Stimulated activated CD4-positive, alpha-beta T cell treated with anti-CD3 and anti-CD28 coated beads, Interleukin-15, amount 100 ng/mL, for 24 hours (primary cell): ENCODE measurements around the gene SETD1A.
A peak's percentile ranks its signal among the peaks of the same experiment; 100 is the strongest.

Source experiments
- DNase-seq: peaks from one replicate; pipeline ENCODE4 v3.0.0-alpha.2; 2020

The SETD1A gene

GRCh38 chr16:30983898-30984610 lies 26.5 kb downstream of the SETD1A start:
- DNase-seq: no peak

GRCh38 chr16:30984669-30985400 lies 27.3 kb downstream of the SETD1A start, which contains the start of gene HSD3B7:
HSD3B7 (plus strand) TSS chr16:30985207; CDS start chr16:30985659, 452 bp downstream.
- peak; percentile 88 for DNase-seq

DNA sequence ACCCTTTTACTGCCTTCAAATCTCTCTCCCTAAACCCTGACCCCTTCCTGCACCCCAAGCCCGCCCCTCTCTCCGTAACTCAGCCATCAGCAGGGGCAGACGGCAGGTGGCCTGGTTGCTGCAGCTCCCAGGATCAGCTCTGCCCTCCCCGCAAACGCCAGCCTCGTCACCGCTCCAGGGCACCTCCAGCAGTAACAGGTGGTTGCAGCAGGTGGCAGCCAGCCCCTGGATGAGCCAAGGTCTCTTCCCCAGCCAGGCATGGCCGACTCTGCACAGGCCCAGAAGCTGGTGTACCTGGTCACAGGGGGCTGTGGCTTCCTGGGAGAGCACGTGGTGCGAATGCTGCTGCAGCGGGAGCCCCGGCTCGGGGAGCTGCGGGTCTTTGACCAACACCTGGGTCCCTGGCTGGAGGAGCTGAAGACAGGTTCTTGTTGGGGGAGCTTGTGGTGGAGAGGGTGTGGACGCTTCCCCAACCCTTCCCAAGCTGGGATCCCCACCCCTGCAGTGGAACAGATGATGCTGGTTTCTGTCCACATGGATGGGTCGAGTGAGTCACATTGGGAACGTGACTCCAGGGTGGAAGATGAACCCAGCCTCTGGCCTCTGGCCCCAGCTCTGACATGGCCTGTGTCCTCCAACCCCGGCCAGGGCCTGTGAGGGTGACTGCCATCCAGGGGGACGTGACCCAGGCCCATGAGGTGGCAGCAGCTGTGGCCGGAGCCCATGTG lies 28.0 kb downstream of the SETD1A start:
- no peak for DNase-seq

- no peak for DNase-seq
Observed at GRCh38 chr16:30986129-30986991, 28.8 kb downstream of the SETD1A start.

DNA sequence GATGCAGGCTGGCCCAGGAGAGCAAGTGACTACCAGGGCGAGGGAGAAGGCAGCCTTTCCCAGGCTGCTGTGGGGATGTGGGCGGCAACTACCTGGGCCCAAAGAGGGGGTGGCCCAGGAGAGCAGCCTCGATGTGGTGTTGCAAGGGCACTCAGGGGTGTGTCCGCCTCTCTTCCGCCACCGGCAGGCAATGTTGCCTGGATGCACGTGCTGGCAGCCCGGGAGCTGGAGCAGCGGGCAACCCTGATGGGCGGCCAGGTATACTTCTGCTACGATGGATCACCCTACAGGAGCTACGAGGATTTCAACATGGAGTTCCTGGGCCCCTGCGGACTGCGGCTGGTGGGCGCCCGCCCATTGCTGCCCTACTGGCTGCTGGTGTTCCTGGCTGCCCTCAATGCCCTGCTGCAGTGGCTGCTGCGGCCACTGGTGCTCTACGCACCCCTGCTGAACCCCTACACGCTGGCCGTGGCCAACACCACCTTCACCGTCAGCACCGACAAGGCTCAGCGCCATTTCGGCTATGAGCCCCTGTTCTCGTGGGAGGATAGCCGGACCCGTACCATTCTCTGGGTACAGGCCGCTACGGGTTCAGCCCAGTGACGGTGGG lies 30.1 kb downstream of the SETD1A start:
- no peak for DNase-seq

DNA sequence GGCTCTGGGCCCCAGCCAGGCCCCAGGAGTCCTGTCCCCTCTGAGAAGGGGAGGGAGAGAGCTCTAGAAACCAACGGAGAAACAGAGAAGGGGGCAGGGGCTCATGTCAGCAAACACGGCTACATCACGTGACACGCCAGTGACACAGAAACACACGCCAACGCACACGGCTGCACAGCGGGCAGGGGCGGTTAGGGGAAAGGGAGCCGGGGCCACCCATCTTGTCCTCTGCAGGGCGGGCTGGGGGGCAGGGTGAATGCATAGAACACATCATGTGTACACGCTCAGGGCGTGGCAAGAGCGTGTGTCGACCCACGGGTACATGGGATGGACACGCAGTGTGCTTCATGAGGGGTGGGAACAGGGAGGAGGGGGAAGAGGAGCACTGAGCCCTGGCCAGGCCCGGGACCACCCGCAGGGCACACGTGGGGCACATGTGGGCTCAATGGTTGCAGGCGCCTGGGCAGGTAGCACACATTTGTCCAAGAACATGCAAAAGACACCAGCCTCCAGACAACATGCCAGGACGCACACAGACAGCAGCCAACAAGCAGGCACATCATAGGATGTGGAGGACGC lies 32.0 kb downstream of the SETD1A start:
- DNase-seq: no peak

DNA sequence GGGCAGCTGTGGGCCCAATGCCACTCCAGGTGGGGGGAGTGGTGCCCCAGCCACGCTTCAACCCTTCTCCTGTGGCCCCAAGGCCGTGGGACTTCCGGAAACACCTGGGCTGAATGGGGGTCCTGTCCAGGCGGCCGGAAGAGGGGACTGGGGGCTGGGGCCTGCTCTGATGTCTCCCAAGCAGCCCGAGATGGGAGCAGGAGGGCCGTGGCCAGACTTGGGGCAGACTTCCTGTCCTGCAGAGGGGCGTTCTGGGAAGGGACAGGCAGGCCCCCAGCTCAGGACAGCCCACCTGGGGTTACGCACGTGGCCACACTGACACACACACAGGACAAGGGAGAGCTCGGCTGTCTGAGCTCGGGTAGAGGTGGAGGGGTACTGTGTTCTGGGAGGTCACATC lies 32.6 kb downstream of the SETD1A start:
- DNase-seq: no peak

DNA sequence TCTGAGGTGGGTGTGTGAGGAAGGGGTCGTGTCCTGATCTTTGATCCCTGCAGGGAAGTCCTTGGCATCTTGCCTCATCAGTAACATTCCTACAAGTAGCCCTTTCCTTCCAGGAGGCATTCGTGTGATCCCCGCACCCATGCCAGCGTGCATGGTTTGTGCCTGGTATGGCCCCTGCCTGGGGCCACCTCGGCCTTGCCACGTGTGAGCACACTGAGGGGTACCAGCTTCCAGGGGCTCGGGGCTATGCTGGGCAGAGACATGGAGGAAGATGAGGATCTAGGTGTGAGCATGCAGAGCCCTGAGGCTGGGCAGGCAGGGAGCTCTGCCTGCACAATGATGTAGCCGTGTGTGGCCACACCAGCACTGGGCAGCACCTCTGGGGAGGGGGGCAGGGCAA lies 33.5 kb downstream of the SETD1A start:
- DNase-seq: no peak

DNA sequence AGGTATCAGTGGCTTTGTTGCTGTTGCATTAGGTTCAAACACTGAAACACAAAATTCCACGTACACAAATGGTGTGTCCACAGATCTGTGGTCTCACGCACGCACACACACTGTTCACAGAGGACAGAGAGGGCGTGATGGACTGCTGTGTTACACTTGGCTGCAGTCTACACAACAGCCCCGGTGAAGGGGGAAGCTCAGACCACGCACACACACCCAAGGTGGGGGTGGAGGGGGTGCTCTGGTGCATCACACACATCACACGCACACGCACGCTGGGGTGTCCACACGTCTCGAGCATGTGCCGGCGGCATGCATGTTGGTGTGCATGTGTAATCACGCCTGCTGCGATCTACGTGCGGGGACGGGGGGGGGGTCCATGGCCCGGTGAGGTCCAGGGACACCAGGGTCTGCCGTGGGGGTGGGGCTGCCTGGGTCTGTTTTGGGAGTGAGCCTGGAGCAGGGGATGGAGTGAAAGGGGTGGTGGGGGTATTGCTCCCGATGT lies 34.8 kb downstream of the SETD1A start:
- no peak for DNase-seq

DNA sequence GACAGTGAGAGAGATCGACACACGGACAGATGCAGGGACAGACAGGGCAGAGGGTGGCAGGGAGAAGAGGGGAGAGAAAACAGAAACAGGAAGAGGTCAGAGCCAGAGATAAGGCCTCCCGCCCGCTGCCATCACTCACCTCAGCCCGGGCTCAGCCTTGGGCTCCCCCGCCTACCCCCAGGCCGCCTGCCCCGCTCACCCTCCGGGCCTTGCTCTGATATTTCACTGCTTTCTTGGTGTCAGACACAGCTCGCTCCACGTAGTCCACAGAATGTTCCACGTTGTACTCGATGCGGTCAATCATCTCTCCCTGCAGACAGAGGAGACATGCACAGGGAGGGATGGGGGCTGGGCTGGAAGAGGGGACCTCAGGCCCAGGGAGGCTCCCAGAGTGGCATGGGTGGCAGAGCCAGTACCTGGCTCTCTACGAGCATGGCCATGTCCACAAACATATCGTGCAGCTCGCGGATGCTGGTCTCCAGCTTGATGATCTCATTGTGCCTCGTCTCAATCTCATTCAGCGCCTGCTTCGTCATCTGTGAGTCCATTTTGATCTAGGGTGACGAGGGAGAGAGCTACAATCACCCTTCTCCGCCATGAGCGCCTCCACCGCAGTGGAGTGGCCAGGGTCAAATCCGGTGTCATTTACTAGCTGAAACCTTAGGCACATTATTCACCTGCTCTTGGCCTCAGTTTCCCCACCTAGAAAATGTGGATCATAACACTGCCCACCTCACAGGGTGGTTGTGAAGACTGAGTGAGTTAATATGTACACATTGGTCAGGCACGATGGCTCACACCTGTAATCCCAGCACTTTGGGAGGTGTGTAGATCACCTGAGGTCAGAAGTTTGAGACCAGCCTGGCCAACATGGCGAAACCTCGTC lies 35.6 kb downstream of the SETD1A start:
- DNase-seq: no peak

DNA sequence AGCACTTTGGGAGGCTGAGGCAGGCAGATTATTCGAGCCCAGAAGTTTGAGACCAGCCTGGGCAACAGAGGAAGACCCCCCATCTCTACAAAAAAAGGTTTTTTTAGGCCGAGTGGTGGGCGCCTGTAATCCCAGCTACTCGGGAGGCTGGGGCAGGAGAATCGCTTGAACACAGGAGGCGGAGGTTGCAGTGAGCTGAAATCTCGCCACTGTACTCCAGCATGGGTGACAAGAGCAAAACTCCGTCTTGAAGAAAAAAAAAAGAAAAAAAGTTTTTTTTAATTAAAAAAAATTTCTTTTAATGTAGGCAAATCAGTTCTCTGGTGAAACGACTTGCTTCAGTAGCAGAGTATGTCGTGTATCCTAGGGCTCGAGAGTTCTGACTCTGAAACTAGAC lies 38.4 kb downstream of the SETD1A start:
- no peak for DNase-seq

DNA sequence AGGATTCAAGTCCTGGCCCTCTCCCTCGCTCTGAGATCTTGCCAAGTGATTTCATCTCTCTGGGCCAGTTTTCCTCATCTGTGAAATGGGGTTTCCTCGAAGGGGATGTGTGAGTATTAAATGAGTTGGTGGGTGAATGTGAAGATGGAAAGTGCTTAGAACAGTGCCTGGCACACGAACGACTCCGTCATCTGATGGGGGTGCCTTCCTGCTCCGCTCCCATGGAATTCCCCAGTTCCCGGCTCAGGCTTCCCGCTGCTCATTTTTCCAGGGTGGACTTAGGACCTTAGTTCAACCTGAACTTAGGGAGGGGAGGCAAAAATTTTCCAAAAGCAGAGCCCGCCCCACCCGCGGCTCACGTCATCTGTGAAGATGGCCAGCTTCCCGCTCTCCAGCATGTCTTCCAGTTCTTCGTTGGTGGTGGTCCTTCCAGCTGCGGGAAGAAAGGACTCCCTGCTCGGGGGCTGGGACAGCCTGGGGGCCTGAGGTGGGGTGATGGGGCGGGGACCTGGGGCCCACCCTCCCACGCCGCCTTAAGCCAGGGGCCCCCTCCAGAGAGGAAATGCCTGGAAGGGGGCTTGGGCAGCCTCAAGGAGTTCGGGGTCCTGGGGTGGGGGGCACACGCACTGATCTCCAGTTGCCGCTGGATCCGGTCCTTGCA lies 38.9 kb downstream of the SETD1A start:
- no peak for DNase-seq

- peak; percentile 87 for DNase-seq
Observed at GRCh38 chr16:30996985-30997724, 39.6 kb downstream of the SETD1A start.

GRCh38 chr16:30997725-30998711 lies 40.5 kb downstream of the SETD1A start:
- no peak for DNase-seq

DNA sequence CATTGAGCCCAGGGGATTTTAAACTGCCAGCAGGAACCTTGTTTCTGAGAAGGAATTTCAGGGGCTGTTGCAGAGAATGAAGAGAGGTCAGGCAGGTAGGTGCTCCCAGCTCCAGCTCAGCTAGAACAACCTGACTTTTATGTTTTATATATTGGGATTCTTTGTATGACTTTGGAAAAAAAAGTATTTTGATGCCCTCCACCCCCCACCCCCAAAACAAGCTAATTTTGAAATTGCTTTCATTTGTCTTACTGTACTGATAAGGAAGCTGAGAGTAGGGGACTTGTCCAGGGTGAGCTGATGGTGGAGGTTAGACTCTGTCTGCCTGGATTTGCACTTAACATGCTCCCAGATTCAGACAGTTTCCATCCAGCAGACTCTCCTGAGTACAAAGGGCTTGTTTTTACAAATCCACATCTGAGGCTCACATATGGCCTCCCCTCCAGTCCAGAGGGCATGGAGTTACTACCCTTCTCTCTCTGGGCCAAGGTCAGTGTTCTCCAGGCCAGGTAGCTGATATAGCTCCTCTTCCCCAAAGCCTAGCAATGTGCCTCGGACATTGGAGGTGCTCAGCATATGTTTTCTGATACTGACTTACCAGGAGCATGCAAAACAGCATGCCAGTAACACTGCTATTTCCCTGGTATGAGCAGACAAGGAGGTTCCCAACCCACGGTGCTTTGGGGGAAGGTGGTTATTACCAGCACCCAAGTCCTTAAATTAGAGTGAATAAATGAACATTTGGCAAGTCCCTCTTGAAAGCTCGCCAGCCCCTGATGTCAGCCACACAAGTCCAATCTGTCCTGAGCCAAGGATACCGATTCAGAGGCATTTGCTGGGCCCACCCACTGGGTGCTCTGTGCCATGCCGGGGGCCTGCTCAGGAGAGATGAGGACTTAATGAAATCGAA lies 41.6 kb downstream of the SETD1A start:
- DNase-seq: no peak

- no peak for DNase-seq
Observed at GRCh38 chr16:31000671-31001382, 43.3 kb downstream of the SETD1A start.
